Activated CD4-positive, CD25-positive, alpha-beta regulatory T cell treated with anti-CD3 and anti-CD28 coated beads, Interleukin-2, amount 50 U/mL, for 72 hours (primary cell): ENCODE results near the gene ADAMTSL1.

Experiments used
- DNase-seq: peaks from one replicate; pipeline ENCODE4 v3.0.0; 2021

The ADAMTSL1 gene

DNA sequence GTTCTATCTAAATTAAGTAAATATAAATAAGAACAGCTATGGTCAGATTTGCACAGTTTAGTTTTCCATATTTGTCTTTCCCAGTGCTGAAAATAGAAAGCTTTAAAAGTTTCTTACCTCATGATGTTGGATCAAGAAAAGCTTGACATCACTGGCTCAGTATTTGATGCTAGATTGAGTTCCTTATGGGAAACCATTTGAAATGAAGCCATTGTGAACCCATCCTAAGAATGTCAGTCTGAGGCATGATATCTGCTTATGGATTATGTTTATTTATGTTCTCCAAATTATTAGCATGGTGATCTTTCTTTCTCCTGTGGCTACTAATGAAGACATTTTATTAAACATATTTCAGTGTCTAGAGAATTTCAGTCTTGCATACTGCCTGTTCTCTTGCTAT is 143.0 kb downstream of the ADAMTSL1 start:
- no peak for DNase-seq

DNA sequence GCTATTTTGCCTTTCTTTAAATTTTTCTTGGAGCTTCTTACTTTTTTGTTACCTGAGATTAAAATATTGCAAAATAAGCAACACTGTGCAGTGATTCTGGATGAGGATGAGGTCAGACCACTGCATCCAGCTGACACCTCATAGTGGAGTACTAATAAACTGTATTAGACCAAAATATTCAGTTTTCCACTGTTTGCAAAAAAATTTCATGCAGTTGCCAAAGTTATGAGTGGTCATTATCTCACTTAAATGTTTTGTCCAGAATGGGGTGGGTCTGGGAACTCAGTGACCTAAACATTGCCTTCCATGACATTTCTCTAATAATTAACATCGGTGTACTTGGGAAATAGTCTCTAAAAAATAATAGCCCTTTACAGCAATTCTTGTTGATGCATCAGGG is 143.8 kb downstream of the ADAMTSL1 start:
- DNase-seq = no peak

DNA sequence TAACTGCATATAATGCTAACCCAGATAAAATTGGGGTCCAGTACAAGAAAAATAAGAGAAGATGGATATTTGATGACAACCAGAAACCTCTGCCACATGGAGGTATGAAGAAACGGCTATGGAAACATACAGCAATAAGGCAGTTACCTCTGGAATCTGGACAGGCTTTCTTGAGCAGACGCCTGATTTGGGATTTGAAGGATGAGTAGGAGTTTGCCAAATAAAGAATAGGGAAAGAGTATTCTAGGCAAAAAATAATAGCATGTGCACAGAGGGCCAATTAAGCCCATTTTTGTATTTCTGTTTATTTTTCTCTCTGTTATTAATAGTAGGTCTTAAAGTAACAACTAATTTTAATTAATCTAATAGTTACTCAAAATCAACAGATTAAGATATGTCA is 144.9 kb downstream of the ADAMTSL1 start:
- DNase-seq = no peak

DNA sequence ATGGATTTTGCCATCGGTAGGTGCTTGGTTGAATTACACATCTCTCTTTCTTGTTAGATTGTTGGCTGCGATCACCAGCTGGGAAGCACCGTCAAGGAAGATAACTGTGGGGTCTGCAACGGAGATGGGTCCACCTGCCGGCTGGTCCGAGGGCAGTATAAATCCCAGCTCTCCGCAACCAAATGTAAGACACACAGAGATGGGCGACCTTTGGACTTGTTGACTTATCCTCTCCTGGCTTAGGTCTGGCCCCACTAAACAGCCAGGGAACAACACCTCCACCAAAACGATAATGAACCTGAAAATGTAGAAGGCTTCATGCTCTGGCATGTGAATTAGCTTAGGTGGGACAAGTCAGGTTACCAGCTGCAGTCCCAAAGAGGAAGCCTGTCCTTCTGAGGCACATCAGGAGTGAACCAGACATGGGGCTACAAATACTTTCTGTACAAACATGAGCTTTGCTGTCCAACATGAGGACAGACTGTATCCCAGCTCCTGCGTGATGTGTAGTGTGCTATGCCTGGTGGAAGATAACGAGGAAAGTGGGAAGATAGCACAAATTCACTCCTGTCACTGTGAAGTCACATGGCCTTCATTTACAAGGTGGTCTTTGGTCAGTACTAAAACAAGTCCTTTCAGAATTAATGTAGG is 148.4 kb downstream of the ADAMTSL1 start:
- no peak for DNase-seq

DNA sequence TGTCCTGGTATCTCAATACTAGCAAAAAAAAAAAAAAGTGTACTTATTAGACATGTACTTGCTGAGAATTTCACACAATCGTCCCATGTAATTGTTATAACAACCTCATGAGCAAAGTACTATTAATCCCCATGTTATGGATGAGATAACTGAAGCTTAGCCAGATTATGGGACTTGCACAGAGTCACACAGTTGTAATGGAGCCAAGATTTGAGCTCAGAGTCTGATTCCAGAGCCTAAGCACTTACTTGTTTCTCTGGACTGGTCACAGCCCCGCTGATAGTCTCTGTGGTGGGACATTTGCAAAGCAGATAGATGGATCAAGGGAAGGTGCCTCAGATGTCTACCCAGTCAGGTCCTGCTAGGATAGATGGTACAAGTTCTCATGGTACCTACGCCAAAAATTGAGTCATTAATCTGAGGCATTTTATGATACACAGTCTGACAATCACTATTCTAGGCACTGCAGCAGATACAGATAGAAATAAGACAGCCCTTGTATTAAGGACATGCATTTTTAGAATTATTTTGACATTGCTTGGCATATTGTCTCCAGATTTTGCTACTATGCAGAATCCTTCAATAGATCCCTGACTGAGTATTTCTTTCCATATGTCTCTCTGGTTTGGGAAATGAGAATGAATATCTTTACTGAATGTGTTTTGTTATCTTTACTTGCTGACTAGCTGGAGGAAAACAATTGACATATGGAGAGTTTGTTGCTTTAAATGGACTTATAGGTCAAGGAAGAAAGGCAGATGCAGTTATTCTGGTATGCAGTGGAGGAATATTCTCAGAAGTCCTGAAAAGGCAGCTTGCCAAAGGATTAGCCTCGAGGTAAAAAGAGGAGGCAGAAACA is 149.5 kb downstream of the ADAMTSL1 start:
- no peak for DNase-seq

DNA sequence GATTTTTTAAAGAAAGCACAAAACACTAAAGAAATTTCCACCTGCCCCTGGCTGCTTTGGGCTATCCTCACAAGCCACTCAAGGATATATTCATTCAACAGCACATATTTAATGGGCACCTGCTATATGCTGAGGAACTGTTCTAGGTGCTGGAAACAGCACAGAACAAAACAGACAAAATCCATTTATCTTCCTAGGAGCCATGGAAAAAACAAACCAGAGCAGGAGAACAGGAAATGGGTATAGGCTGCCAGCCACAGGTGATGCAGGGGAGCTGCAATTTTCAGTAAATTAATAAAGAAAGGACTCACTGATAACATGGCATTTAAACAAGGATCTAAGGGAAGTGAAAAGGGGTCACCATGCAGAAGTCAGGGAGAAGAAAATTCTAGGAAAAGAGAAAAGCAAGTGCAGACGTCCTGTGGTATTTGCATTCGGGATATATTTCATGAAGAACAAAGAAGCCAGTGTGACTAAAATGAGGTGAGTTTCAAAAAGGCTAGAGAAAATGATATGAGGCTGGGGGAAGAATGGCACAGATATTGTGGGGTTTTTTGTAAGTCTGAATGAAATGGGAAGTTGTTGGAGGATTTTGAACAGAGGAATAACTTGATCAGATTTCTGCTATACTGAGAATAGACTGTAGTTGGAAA is 152.2 kb downstream of the ADAMTSL1 start:
- no peak for DNase-seq

DNA sequence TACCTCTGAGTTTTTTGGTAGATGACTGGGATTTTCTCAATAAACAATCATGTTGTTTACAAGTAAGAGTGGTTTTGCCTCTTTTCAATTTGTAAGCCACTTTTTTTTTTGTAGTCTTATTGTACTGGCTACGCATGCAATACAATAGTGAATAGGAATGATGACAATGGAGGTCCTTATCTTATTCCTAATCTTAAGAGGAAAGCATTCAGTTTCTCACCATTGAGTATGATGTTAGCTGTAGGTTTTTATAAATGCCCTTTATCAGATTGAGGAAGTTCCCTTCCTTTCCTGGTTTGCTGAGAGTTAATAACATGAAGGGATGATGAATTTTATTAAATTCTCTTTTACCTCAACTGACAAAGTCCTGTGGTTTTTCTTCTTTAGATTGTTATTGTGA is 155.2 kb downstream of the ADAMTSL1 start:
- DNase-seq = no peak

DNA sequence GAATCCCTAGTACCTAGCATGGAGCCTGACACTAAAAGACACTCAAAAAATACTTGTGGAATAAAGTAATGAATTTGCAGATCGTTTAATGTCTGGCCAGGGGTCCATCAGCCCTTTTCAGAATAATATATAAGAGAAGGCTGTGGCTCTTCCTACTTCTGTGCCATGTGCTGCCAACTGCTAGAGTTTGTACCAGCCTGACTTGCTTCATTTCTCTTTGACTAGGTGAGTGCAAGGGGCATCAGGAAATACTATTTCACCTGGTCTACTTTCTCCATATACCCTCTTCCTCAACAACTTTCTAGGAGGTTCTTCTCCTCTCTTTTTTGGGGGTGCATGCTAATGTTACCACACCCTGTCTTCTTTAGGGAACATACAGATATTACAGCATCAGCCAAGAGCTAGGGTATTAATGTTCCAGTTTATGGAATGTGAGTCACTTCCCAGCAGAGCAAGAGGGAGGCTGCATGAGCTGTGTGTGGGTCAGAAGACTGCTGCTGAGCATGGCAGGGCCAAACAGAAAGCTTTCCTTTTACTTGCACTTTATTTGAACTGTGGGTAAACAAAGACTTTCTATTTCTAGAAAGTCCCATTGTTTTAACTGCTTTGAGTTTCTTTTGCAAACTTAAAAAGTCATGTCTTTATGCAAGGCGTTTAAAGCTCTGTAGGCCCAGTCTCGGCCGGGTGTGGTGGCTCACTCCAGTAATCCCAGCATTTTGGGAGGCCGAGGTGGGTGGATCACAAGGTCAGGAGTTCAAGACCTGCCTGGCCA is 158.9 kb downstream of the ADAMTSL1 start:
- no peak for DNase-seq

DNA sequence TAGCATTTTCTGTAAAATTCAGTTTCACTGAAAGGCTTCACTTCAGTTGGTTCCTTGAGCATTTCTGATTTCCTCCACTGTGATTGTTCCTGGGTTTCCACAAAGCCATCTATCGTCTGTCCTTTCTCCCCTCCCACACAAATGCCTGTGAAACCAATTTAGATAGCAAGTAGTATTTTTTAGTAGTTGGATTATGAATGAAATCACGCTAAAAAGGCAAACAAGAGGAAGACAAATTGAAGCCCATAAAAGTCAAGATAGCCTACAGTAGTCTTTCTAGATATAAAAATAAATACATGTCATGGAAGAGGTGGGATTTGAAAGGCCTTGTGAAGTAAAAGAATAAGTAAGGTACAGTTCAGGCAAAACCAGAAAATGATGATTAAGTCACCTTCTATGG is 162.8 kb downstream of the ADAMTSL1 start:
- DNase-seq = no peak

DNA sequence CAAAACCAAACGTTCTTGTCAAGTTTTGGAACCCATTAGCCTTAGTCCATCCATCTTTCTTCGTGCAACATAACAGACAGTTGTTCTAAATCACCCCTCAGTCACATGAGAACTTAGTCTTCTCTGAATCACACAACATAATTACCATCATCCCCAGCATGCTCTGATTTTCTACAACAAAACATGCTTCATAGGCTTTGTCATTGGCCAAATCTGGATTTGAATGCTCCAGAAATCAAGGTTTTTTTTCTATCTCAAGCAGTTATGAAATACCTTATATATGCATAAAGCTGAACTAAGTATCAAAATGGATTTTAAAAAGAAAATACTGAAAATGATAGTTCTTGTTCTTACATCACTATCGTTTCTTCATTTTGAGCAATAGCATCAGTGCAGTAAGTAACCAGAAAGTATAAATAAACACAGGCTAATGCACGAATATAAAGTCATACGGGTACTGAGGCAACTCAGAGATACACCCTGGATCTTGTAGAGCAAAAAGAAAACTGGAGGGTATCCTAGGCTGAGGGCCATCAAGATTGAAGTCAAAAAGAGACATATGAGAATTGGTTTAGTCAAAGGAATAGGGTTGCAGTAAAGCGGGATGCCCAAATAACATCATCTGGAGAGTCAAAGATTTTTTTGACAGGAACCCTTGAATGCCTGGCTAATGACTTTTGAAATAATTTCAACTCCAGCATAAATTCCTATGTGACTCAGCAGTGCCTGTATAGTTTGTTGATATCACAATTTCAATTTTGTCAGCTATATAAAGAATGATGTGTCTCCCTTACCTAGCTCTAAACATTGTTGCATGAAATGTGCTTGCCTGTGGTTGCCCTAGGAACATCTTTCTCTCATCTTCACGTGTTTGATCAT is 164.7 kb downstream of the ADAMTSL1 start:
- no peak for DNase-seq

DNA sequence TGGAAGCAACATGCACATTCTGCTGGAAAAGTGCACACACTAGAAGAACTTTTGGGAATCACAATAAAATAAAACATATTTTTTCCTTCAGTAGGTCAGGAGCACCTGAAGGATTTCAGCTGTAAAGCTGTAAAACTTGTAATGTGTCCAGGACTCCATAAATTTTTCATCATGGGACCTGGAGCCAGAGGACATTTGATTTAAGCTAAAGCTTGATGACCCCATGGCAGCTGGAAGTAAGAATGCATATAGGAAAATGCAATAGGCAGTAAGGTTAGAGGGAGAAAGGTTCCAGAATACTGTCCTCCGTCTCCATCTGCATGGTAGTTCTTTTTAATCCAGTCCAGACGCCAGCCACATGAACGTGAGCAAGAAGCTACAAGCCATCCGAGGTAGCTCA is 166.0 kb downstream of the ADAMTSL1 start:
- no peak for DNase-seq

DNA sequence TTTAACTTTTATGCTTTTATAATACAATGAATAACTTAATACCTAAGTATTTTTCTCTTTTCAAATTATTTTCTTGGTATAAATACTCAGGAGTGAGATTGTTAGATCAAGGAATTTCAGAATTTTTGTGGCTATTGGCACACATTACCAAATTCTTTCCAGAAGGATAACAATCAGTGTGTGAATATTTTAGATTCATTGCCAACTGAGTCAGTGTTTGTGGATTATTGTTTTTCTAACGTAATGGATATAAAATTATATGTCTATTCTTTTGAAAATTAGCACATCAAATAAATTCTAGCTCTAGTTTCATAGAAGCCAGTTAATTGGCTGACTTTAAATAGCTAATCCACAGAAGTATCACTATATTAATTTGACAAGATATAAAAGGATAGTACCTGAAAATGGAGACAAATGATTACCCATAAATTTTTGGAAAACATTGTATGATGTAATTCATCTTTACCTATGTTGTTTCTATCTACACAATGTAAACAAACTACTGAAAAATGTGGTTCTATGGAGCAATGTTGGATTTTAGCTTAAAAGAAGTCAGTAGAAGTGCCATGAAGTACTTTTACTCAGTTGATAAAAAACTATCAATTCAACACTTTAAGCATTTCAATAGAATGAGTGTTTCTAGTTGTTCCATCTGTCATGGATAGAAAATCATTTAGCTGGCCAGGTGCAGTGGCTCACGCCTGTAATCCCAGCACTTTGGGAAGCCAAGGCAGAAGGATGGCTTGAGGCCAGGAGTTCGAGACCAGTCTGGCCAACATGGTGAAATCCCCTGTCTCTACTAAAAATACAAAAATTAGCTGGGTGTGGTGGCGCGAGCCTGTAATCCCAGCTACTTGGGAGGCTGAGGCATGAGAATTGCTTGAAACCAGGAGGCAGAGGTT is 185.1 kb downstream of the ADAMTSL1 start:
- DNase-seq = no peak

DNA sequence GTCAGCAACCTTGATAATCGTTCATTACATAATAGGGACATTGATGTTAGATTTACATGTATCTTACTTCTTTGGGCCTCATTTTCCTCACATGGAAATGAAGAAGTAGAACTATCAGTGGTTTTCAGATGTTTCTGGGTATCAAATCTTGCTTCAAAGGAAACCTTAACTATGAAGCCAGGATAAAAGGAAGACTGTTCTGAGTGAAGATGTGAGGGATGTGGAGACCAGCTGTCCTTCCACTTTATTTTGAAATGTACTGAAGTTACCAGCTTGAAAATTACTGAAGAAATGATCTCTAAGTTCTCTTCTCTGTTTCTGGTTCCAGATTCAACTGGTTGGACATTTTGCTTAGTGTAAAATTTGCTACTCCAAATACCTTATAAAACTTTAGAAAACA is 186.0 kb downstream of the ADAMTSL1 start:
- DNase-seq = no peak

DNA sequence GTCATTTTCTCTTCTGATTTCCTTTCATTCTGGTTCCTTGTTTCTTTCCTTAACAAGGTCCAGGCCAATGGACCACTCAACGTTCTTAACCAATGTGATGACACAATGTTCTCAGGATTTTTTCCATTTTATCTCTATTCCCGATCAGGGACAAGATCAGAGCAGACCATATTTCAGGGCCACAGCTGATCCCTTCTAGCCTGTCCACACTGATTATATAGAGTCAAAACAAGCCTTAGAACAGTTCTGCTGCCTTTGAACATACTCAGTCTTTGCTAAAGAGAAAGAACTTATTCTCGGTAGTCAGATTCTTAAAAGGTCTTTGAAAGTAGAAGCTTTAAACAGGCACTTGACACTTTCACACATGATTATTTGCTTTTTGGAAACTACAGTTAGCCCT is 188.4 kb downstream of the ADAMTSL1 start:
- DNase-seq = no peak

DNA sequence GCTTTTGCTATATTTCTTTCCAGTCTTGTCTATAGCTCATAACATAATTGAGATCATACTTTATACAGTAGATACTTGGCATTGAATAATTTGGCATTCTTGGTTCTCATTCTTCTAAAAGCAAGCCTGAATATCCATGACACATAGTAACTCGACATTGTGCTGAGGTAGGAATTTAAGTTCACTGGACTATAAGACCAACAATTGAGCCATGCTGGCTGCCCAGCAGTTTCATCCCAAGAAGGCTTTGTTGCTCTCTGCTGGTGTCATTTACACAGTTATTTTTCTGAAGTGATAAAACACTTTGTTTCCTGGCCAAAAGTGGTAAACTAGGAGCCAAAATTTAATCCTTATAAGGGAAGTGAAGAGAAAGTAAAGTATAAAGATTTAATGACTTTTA is 192.0 kb downstream of the ADAMTSL1 start:
- DNase-seq = no peak

DNA sequence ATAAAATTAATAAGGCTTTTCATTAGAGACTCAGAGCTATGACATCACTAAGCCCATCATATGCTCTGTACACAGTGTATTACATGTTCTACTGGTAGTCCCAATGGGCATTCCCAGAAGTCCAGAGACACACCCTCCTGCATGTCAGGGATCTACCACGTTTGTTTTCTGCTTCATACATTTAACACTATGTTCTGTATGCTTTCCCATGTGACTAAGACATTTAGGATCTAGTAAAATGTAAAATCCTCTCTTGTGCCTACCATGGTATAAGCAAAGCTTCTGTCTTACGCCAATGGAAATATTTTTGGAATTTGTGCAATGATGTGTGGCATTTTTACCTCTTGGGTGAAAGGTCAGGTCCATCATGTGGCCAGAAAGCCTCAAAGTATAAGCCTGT is 192.4 kb downstream of the ADAMTSL1 start:
- DNase-seq = no peak

DNA sequence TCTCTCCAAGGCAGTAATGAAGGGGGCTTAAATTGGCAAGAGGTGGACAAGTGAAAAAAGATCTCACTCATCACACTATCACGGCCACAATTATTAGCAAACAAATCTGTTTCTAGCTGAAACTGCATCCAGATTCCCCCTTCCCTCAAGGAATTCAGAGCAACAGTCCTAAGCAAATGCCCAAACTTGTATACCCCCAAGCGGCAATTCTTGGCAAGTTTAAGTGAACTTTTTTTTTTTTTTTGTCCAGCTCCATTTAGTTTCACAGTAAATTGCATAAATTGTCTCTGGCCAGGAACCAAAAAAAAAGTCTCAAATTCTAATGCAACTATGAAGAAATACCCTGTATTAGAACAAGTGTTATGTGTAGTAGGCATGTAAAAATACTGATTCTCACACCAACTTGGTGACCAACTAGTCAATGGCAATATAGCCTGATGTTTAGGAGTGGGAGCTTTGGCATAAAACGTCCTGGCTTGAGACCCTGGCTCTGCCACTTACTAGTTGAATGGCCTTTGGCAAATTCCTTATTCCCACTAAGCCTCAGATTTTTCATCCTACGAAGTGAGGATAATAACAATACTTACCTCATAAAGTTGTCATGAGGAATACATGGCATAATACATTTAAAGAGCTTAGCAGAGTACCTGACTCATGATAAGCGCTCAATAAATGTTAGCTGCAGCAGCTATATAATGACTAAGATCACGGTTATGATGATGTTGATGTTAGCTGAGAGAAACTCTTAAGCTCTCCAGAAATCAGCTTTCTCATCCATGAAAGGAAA is 193.2 kb downstream of the ADAMTSL1 start:
- DNase-seq = no peak

DNA sequence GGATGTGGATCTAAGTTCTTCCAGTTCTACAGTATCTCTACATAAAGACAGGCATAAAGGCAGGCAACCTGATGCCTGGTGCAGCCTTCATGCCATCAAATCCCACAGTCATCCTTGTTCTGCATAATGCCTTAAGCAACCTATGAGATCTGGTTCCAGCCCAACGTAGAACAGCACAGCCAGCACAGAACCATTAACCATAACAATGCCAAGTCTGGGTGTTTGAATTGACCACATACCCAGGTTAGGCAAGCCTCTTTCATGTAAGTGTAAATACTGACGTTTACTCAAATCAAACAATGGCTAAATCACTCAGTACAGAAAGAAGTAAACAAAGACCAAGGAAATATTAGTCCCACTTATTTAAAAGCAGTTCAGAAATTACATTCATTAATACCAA is 195.0 kb downstream of the ADAMTSL1 start:
- no peak for DNase-seq

DNA sequence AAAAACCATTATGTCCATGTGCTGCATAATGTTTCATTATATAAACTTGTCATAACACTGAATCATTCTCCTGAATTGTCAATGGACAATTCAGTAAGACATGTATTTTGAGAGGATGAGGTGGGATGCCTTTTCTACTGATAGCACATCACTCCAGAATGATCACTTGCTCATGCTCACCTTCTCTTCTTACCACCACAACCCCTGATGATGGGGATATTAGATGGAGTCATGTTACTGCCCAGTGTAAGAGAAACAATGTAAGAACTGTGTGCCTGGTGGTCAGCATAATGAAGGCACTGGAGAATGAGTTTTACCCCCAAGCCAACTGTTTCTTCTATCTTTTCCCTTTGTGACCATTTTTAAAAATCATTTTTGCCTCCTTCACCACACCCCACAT is 198.8 kb downstream of the ADAMTSL1 start:
- no peak for DNase-seq

DNA sequence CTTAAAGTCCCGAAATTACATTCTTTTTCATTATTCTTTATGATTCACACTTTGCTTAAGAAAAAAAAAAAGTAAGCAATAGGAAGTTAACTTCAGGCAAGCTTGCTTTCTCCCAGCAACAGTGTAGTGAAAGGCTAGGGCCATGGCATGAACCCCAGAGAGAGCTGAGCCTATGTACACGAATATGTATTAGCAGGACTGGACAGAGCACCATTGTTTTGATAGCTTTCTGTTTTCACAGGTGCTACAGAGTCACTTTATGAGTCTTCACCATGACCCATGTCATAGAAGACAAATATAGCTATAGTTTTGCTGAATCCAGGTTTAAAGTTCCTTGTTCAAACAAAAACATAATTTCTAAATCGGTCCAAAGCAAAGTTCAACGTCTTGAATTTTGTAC is 199.2 kb downstream of the ADAMTSL1 start:
- DNase-seq = no peak
